SK-N-SH (cell line): ENCODE measurements around the gene IL13RA1. TPM values are rescaled to one million over a fixed set of nuclear protein-coding genes. Genes with fewer than 3 reads are reported as not detected.

Experiments
- CTCF ChIA-PET: fragments of 300-600, 350-600 bp; formaldehyde crosslinking; extraction: SDS; loops from one replicate; lab custom pipeline; 2021; lab: Yijun Ruan, JAX
- POLR2A ChIA-PET: fragments of 350-600 bp; sonication (Branson Sonifier 250); formaldehyde crosslinking; extraction: SDS; loops from one replicate; lab custom pipeline; 2020; ENCODE audit warnings: antibody characterized with exemption, inconsistent platforms; lab: Yijun Ruan, JAX
- DNase-seq: peaks from one replicate; pipeline ENCODE4 v3.0.0; 2012
- H2AFZ ChIP-seq: fragments of 200-600 bp; sonication (generic); 2 replicates; pipeline ENCODE4 v1.8.1; 2016; ENCODE audit warnings: antibody characterized with exemption, mild to moderate bottlenecking, low read depth
- H3F3A ChIP-seq: fragments of 200-600 bp; sonication (generic); replicated peaks from 2 replicates; pipeline ENCODE3; 2016; ENCODE audit warnings: antibody characterized with exemption, mild to moderate bottlenecking; ENCODE audit not compliant: insufficient read depth
- H3K27ac ChIP-seq, 2 experiments: fragments of 200-500 bp in 1 of 2; fragments of 200-600 bp in 1 of 2; sonication (Bioruptor generic) in 1 of 2; sonication (generic), shearing (Covaris generic) in 1 of 2; 2 replicates each; pipeline versions ENCODE4 v1.5.1 to v1.6.1; 2014 to 2016; ENCODE audit warnings: low read depth in 2 of 2, inconsistent platforms in 1 of 2, low read length in 1 of 2, mild to moderate bottlenecking in 1 of 2, mixed read lengths in 1 of 2
- H3K27me3 ChIP-seq: fragments of 200-600 bp; sonication (generic), shearing (Covaris generic); 2 replicates; pipeline ENCODE4 v1.6.1; 2016; ENCODE audit warnings: mixed run types; ENCODE audit not compliant: insufficient read depth
- H3K36me3 ChIP-seq, 2 experiments: fragments of 200-500 bp in 1 of 2; fragments of 200-600 bp in 1 of 2; sonication (Bioruptor generic) in 1 of 2; sonication (generic) in 1 of 2; replicated peaks in 1 of 2; 2 replicates each; pipeline versions ENCODE3 to v1.5.1; 2014 to 2016; ENCODE audit warnings: low read length in 1 of 2, mild to moderate bottlenecking in 1 of 2; ENCODE audit not compliant: insufficient read depth in 2 of 2, control insufficient read depth in 1 of 2
- H3K4me1 ChIP-seq, 2 experiments: fragments of 200-500 bp in 1 of 2; fragments of 200-600 bp in 1 of 2; sonication (Bioruptor generic) in 1 of 2; sonication (generic), shearing (Covaris generic) in 1 of 2; 2 replicates each; pipeline versions ENCODE4 v1.5.1 to v1.6.1; 2014 to 2016; ENCODE audit warnings: low read depth in 1 of 2, low read length in 1 of 2, mixed run types in 1 of 2; ENCODE audit not compliant: insufficient read depth in 2 of 2, control insufficient read depth in 1 of 2
- H3K4me2 ChIP-seq: fragments of 200-600 bp; sonication (generic), shearing (Covaris generic); 2 replicates; pipeline ENCODE4 v1.6.1; 2017; ENCODE audit warnings: mixed run types
- H3K4me3 ChIP-seq, 2 experiments: fragments of 200-500 bp in 1 of 2; fragments of 200-600 bp in 1 of 2; sonication (Bioruptor generic) in 1 of 2; sonication (generic), shearing (Covaris generic) in 1 of 2; 2 replicates each; pipeline versions ENCODE4 v1.5.1 to v1.8.1; 2014 to 2016; ENCODE audit warnings: low read depth in 2 of 2, inconsistent platforms in 1 of 2, low read length in 1 of 2, mild to moderate bottlenecking in 1 of 2, mixed read lengths in 1 of 2, moderate library complexity in 1 of 2
- H3K79me2 ChIP-seq: fragments of 200-600 bp; sonication (generic); 2 replicates; pipeline ENCODE4 v1.8.1; 2017; ENCODE audit warnings: mild to moderate bottlenecking; ENCODE audit not compliant: insufficient read depth
- H3K9ac ChIP-seq: fragments of 200-600 bp; sonication (generic); 2 replicates; pipeline ENCODE4 v1.6.1; 2017; ENCODE audit warnings: mixed run types
- H3K9me2 ChIP-seq: fragments of 200-600 bp; sonication (generic); 2 replicates; pipeline ENCODE4 v1.6.1; 2017; ENCODE audit warnings: mixed run types
- H3K9me3 ChIP-seq: fragments of 200-600 bp; sonication (generic); 2 replicates; pipeline ENCODE4 v1.6.1; 2017; ENCODE audit warnings: mixed run types, mild to moderate bottlenecking, moderate library complexity
- H4K20me1 ChIP-seq: fragments of 200-600 bp; sonication (generic); 2 replicates; pipeline ENCODE4 v1.6.1; 2017; ENCODE audit warnings: mild to moderate bottlenecking, mixed run types; ENCODE audit not compliant: insufficient read depth
- CHD2 ChIP-seq: fragments of 150-350 bp; IDR thresholded peaks from 2 replicates; pipeline ENCODE4 v1.6.1; 2018; ENCODE audit warnings: low read length; ENCODE audit not compliant: partially characterized antibody
- FOSL2 ChIP-seq: IDR thresholded peaks from 2 replicates; pipeline ENCODE4 v1.4.0; 2012; ENCODE audit warnings: low read depth, mild to moderate bottlenecking, moderate library complexity, borderline replicate concordance
- MEF2A ChIP-seq: IDR thresholded peaks from 2 replicates; pipeline ENCODE4 v1.4.0; 2012; ENCODE audit warnings: low read depth, borderline replicate concordance
- NFIC ChIP-seq: IDR thresholded peaks from 2 replicates; pipeline ENCODE4 v1.4.0; 2012; ENCODE audit warnings: borderline replicate concordance
- PBX3 ChIP-seq: IDR thresholded peaks from 2 replicates; pipeline ENCODE4; 2012
- POLR2AphosphoS5 ChIP-seq: IDR thresholded peaks from 2 replicates; pipeline ENCODE4 v1.6.1; 2012; ENCODE audit warnings: low read depth, low read length
- RAD21 ChIP-seq: IDR thresholded peaks from 2 replicates; pipeline ENCODE4 v1.6.1; 2012; ENCODE audit warnings: mild to moderate bottlenecking, low read length
- RCOR1 ChIP-seq: fragments of 150-350 bp; IDR thresholded peaks from 2 replicates; pipeline ENCODE4 v1.6.1; 2017; ENCODE audit warnings: antibody characterized with exemption, low read length
- SIN3A ChIP-seq: IDR thresholded peaks from 2 replicates; pipeline ENCODE4 v1.6.1; 2012; ENCODE audit warnings: low read depth, mild to moderate bottlenecking, low read length, moderate library complexity, borderline replicate concordance
- SMC3 ChIP-seq: IDR thresholded peaks from 2 replicates; pipeline ENCODE4 v1.6.1; 2012; ENCODE audit warnings: low read depth, low read length, improper control_type of control experiment
- TCF12 ChIP-seq: IDR thresholded peaks from 2 replicates; pipeline ENCODE4 v1.4.0; 2012
- TEAD4 ChIP-seq: IDR thresholded peaks from 2 replicates; pipeline ENCODE4 v1.4.0; 2012; ENCODE audit warnings: mild to moderate bottlenecking, borderline replicate concordance; ENCODE audit not compliant: insufficient read depth
- USF2 ChIP-seq: fragments of 150-350 bp; IDR thresholded peaks from 2 replicates; pipeline ENCODE4 v1.6.1; 2017; ENCODE audit warnings: antibody characterized with exemption, low read length, low read depth, borderline replicate concordance
- WGBS: methylation state at CpG from one replicate; pipeline ENCODE4 v1.1.6; 2017; ENCODE audit warnings: low lambda C conversion rate; 5-methylcytosine and 5-hydroxymethylcytosine counted together
- polyA plus RNA-seq, 3 experiments: library from polyadenylated mRNA; depleted of rRNA; stranded (reverse); fragments of >200 nt; gene quantifications; 2 replicates each; pipeline ENCODE4 v1.2.3, GENCODE V29; 2012
- TF ChIP-seq, protein P1 (sequence below): fragments of 200-600 bp; sonication (generic); IDR thresholded peaks from 2 replicates; pipeline ENCODE4 v1.6.1; 2017; ENCODE audit warnings: antibody characterized with exemption, mild to moderate bottlenecking, moderate library complexity

Gene IL13RA1
- polyA plus RNA-seq, 1 of the 3 experiments (the other 2 are of a cell fraction), result 27.0 TPM

DNA sequence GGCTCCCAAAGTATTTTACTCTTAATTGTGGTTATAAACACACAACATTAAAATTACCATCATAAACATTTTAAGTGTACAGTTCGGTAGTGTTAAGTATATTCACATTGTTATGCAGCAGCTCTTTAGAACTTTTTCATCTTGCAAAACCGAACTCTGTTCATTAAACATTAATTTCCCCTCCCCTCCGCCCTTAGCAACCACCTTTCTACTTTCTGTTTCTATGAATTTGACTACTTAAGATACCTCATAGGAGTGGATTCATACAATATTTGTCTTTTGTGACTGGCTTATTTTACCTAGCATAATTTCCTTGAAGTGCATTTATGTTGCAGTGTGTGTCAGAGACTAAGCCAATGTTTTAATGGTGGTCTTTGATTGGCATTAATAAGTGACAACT is 32.6 kb downstream of the IL13RA1 start:
- Histone ChIP-seq H3K9me2 (no peaks in the 10 kb centered on the region), H3F3A (peaks cover 10% of the 10 kb centered on the region), H3K4me1 (no peaks in the 10 kb centered on the region), H3K4me2 (no peak overlapping the region), H3K79me2 (no peaks in the 10 kb centered on the region), H3K27me3 (no peaks in the 10 kb centered on the region), H3K9ac (no peak overlapping the region), H3K4me3 (no peak overlapping the region), H3K9me3 (no peaks in the 10 kb centered on the region), H2AFZ (no peak overlapping the region), H3K27ac (no peak overlapping the region), H3K36me3 (peaks cover 3 to 7% of the 10 kb centered on the region in 2 experiments), H4K20me1 (no peaks in the 10 kb centered on the region)
- WGBS, result 35% methylated on average over 3 of the region's 3 CpGs
- CTCF ChIA-PET, result interaction anchor here (0.7 to 1.1 kb wide), 3 partner anchors 30 to 506 kb away, joined by 3 to 4 read pairs (median 3); no protein-coding TSS in a partner anchor
- no peak for TF ChIP-seq PBX3
- POLR2A ChIA-PET, result no interaction called here
- no peak for DNase-seq

GRCh38 chrX:118761939-118762707 is 34.7 kb downstream of the IL13RA1 start:
- ChIA-PET CTCF (interaction anchor here (1.2 to 2.3 kb wide), 4 partner anchors 15 to 86 kb away, joined by 3 to 10 read pairs (median 3); no protein-coding TSS in a partner anchor), POLR2A (no interaction called here)
- Histone ChIP-seq H2AFZ (no peak overlapping the region), H3F3A (peaks cover 10% of the 10 kb centered on the region), H3K9ac (no peak overlapping the region), H3K36me3 (peaks cover 7 to 9% of the 10 kb centered on the region in 2 experiments), H3K9me2 (no peaks in the 10 kb centered on the region), H4K20me1 (no peaks in the 10 kb centered on the region), H3K27ac (no peak overlapping the region), H3K79me2 (no peaks in the 10 kb centered on the region), H3K4me2 (no peak overlapping the region), H3K9me3 (no peaks in the 10 kb centered on the region), H3K27me3 (no peaks in the 10 kb centered on the region), H3K4me1 (no peaks in the 10 kb centered on the region), H3K4me3 (no peak overlapping the region)
- 41% methylated on average over 5 of the region's 5 CpGs for WGBS
- no peak for TF ChIP-seq RCOR1
- TF ChIP-seq SMC3, result no peak
- TF ChIP-seq NFIC, result no peak
- TF ChIP-seq SIN3A, result no peak
- TF ChIP-seq RAD21, result peak; percentile 56
- no peak for TF ChIP-seq FOSL2
- TF ChIP-seq MEF2A, result no peak
- no peak for TF ChIP-seq CHD2
- TF ChIP-seq TEAD4, result no peak
- TF ChIP-seq USF2, result no peak
- TF ChIP-seq, protein P1, sequence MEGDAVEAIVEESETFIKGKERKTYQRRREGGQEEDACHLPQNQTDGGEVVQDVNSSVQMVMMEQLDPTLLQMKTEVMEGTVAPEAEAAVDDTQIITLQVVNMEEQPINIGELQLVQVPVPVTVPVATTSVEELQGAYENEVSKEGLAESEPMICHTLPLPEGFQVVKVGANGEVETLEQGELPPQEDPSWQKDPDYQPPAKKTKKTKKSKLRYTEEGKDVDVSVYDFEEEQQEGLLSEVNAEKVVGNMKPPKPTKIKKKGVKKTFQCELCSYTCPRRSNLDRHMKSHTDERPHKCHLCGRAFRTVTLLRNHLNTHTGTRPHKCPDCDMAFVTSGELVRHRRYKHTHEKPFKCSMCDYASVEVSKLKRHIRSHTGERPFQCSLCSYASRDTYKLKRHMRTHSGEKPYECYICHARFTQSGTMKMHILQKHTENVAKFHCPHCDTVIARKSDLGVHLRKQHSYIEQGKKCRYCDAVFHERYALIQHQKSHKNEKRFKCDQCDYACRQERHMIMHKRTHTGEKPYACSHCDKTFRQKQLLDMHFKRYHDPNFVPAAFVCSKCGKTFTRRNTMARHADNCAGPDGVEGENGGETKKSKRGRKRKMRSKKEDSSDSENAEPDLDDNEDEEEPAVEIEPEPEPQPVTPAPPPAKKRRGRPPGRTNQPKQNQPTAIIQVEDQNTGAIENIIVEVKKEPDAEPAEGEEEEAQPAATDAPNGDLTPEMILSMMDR, result peak; percentile 29
- no peak for TF ChIP-seq POLR2AphosphoS5
- no peak for TF ChIP-seq TCF12
- DNase-seq, result peak; percentile 16
